ENCODE measurements around the gene KCNK3.

KCNK3 gene

GRCh38 chr2:26765475-26766200 lies 73.1 kb downstream of the KCNK3 start:
- peak overlapping the region; percentile 96 for H3K4me3 ChIP-seq (ENCODE audit: low read length)
- DNase-seq (ENCODE audit: low read depth): no peak
- no peak for TF ChIP-seq CTCF (conservative IDR thresholded peaks at IDR 0.05; ENCODE audit: low read length)

- DNase-seq (ENCODE audit: low read depth): no peak
These were observed 74.6 kb downstream of the KCNK3 start for GRCh38 chr2:26767129-26767528.

GRCh38 chr2:26767894-26768487 lies 75.5 kb downstream of the KCNK3 start:
- DNase-seq (ENCODE audit: low read depth): no peak
- no peak overlapping the region for H3K4me3 ChIP-seq (ENCODE audit: low read length)
- no peak for TF ChIP-seq CTCF (conservative IDR thresholded peaks at IDR 0.05; ENCODE audit: low read length)

More at GRCh38 chr2:26767129-26767528, 74.6 kb downstream of the KCNK3 start:
- TF ChIP-seq CTCF (conservative IDR thresholded peaks at IDR 0.05; ENCODE audit: low read length): no peak
- no peak overlapping the region for H3K4me3 ChIP-seq (ENCODE audit: low read length)

GRCh38 chr2:26768759-26769088 lies 76.2 kb downstream of the KCNK3 start:
- DNase-seq (ENCODE audit: low read depth): no peak
- TF ChIP-seq CTCF (conservative IDR thresholded peaks at IDR 0.05; ENCODE audit: low read length): no peak

GRCh38 chr2:26769089-26769761 lies 76.7 kb downstream of the KCNK3 start:
- no peak overlapping the region for H3K4me3 ChIP-seq (ENCODE audit: low read length)
- TF ChIP-seq CTCF (conservative IDR thresholded peaks at IDR 0.05; ENCODE audit: low read length): no peak
- peak; percentile 58 for DNase-seq (ENCODE audit: low read depth)

More at GRCh38 chr2:26768759-26769088, 76.2 kb downstream of the KCNK3 start:
- H3K4me3 ChIP-seq (ENCODE audit: low read length): no peak overlapping the region

GRCh38 chr2:26770986-26771586 lies 78.6 kb downstream of the KCNK3 start:
- peak; percentile 21 for TF ChIP-seq CTCF (conservative IDR thresholded peaks at IDR 0.05; ENCODE audit: low read length)
- DNase-seq (ENCODE audit: low read depth): peak; percentile 83
- H3K4me3 ChIP-seq (ENCODE audit: low read length): no peak overlapping the region
